Stimulated activated CD4-positive, alpha-beta T cell treated with anti-CD3 and anti-CD28 coated beads, TNF-alpha, amount 100 ng/mL, for 48 hours (primary cell): ENCODE data around the gene FA2H.
A peak's percentile ranks its signal among the peaks of the same experiment; 100 is the strongest.
"Not testable (repeated sequence)": the region's sequence is repeated elsewhere in the genome, so short reads cannot be mapped to it uniquely, and the experiment has no call there.

Source experiments
- DNase-seq, 3 donors: peaks; one replicate each; pipeline ENCODE4 v3.0.0-alpha.2; 2020; ENCODE audit warnings: low read depth in 3 of 3

Gene FA2H

DNA sequence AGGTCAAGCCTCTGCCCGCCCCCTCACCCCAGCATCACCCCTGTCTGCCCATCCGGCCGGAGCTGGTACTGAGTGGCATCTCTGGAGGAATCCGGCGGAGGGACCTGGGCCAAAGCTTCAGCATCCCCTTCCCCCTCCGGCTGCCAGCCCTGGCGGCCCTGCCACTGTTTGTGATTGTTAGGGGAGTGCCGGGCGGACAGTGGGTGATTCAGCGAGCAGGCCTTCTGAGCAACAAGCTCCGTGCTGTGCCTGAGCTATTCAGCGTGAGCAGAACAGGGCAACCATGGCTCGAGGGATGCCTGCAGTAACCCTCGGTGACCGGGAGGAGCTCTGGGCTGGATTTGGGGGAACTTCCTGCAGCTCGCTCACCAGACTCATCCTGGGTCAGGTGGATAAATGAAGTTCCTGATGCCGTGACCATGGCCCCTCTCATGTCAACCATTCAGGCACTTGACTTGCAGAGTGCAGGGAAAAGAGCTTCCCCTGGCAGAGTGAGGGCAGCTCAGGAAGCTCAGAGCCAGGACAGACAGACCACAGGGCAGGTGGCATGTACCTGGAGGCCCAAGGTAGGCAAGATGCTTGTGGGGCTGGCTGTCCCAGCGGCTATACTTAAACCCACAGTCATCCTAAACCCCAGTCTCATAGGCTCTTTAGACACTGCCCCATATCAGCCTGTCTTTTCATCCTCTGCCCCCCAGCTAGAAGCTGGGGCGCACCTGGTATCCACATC is 49.6 kb downstream of the FA2H start:
- no peak for DNase-seq

DNA sequence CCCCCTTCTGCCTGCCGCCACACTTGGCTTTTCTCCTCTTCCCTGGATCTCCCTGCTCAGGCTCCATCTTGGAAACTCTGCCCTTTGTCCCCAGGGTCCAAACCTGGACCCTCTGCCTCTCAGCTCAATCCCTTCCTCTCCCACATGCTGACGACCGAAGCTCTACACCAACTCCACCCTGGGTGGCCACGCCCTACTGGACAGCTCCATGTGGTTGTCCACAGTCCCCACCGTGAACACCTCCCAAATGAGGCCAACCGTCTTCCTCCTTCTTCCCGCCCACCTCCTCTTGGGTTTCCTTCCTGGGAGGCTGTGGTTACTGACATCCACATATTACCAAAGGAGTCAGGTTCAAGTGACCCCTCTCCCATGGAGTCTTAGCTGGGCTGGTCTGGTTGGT is 51.4 kb downstream of the FA2H start:
- no peak for DNase-seq

DNA sequence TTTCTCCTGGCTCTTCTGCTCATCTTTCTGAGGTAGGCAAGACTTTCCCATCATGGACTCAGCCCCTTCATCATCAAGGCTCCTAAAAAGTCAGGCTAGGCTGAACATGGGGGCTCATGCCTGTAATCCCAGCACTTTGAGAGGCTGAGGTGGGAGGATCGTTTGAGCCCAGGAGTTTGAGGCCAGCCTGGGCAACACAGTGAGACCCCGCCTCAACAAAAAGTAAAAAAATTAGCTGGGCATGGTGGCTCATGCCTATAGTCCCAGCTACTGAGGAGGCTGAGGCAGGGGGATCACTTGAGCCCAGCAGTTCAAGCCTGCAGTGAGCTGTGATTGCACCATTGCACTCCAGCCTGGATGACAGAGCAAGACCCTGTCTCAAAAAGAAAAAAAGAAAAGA is 52.5 kb downstream of the FA2H start:
- not testable (repeated sequence) for DNase-seq

DNA sequence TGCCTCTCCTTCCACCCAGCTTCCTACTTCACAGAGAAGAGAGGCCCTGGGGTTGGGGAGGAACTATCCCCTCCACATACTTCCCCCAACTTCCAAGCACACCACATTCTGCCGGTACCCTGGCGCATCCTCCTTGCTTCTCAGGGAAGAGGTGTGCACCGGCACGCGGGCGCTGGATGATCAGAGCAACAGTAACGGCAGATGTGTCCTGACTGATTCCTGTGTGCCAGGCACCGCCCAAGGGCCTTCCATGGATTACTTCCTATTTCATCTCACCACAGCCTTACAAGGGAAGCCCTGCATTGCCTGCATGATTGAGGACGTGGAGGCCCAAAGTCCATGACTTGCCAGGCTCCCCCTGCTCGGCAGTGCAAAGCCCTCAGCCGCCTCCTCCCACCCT is 52.9 kb downstream of the FA2H start:
- DNase-seq, result no peak

DNA sequence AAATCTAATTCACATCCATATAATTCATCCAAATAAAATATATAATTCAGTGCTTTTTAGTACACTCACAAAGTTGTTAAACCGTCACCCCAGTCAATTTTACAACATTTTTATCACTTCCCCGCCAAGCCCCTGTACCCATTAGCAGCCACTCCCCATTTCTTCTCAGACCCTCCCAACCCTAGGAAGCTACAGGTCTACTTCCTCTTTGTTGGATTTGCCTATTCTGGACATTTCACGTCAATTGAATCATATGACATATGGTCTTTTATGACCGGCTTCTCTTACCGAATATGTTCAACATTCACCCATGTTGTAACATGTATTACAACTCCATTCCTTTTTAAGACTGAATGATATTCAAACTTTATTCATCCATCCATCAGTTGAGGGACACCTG is 54.0 kb downstream of the FA2H start:
- no peak for DNase-seq

DNA sequence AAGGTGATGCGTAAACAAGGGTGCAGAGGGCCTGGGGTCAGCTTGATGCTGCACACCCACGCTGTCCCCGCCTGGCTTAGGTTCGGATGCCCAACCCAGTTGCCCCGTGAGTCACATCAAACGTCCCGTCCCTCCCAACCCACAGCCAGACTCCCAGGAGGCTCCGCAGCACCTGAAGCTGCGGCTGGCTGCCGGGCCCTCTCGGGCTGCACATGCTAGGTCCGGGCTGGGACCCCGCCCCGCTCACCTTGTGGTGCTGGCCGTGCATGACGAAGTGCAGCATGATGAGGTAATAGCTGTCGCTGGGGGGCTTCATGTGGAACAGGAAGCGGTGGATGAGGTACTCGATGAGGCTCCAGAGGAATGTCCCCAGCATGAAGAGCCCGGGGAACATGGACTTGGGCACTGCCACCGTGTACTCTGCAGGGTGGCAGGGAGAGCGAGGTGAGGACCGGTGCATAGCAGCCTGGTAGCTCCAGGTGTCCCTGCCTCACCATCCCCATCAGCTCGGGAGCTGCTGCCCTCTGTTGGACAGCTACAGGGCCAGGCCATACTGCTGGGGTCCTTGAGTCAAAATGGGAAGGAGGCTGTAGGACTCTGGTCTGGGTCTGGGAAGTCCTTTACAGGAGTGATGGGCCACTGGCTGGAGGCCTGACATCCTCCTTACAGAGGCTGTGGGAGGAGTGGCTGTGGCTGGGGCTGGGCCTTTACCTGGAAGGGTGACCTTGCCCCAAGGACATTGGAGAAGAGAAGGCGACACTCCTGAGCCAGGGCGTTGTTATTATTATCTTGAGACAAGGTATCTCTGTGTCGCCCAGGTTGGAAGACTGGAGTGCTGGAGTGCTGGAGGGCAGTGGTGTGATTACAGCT is 55.6 kb downstream of the FA2H start:
- DNase-seq, result no peak

DNA sequence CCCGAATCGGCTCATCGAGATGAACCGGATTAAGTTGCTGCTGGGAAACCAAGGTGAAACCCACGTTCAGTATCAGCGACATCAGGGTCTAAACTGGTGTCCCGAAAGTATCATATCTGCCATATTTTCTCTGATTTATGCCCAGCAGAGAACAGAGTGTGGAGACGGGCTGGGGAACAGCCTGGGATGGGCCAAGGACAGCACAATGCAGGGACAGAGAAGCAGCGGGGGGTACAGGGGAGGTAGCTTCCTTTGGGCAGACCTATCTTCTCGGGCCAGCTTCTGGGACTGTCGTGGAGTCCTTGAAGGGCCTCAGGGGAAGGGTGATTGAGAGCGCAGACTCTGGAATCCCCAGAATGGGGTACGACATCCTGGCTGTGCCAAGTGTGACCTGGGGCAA is 56.5 kb downstream of the FA2H start:
- no peak for DNase-seq

DNA sequence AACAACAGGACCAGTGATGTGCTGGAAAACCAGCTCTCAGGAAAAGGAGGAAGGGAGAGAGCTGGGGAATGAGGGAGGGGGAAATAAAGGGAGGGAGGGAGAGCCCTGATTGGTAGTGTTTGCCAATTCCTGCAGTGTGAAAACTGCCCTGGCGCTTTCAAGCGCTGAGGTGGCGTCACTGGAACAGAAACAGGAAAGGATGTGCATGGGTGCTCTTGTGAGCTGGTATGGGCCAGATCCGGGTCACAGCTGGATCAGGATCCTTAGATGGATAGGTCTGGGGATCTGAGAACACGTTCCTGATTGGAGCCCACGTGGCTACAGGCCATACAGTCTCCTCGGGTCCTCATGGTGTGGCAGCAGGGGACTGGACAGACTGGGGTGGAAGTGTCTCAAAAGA is 57.3 kb downstream of the FA2H start:
- DNase-seq, result no peak

DNA sequence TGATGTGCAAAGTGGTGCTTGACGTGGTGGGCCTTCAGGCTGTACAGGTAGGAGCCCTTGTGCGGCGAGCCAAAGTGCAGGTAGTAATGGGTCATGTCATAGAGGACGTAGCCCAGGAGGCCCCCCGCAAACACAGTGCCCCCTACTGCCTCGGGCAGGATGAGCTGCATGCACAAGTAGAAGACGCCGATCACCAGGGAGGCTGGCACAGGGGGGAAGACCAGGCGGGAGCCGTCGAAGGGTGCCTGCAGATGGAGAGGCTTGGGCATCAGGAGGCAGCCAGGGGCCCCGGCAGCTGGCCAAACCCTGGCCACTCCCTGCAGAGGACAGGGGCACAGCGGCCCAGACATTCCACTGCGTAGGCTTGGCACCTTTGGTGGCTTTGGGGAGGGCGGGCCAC is 58.3 kb downstream of the FA2H start:
- no peak for DNase-seq

DNA sequence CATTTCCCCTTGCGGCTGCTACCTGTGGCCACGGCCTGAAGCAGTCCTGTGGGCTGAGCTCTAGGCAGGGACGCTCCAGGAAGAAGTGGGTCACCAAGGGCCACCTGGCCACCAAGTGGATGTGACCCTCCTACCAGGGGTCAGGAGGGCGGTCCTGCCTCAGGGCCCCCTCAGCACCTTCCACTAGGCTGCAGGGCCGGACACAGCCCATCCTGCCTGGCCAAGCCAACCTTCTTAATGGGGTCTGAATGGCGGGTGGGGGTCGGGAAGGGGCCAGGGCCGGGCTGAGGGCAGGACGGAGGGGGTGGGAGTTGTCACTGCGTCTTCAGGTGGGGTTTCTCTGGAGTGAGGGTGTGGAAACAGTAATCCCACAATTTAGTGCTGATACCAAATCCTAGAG is 60.7 kb downstream of the FA2H start:
- DNase-seq, result no peak

DNA sequence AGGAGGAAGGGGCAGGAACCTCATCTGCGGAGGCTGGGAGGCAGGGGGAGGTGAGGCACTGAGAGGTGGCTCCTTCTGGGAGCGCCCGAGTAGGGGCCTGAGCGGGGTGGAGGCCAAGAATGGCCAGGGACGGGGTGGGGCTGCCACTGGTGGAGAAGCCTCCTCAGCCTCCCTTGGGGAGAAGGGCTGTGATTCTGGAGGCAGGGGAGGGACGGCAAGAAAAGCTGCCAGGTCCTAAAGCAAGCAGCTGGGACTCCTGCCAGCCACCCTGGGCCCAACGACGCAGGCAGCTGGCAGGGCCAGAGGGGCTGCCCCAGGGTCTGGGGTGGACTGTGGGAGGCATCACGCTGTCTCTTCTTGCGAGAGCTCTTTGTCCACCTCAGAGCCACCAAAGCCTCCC is 61.3 kb downstream of the FA2H start:
- no peak for DNase-seq

DNA sequence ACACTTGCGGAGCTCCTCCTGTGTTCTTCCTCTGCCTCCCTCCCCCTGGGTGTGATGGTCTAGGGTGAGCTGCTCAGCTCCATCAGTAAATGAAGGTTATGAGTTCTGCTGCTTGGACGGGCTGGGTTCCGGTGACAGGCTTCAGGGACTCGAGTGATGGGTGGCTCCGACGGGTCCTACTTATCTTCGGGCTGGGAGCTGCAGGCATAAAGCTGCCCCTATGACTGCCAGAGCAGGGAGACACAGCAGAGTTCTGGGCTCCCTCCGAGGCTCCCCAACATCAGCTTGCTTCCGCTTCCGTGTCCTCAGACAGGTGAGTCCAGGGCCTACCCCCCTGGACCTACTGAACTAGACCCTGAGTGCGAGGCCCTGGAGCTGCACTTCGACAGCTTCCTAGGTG is 62.7 kb downstream of the FA2H start:
- DNase-seq, result no peak

DNA sequence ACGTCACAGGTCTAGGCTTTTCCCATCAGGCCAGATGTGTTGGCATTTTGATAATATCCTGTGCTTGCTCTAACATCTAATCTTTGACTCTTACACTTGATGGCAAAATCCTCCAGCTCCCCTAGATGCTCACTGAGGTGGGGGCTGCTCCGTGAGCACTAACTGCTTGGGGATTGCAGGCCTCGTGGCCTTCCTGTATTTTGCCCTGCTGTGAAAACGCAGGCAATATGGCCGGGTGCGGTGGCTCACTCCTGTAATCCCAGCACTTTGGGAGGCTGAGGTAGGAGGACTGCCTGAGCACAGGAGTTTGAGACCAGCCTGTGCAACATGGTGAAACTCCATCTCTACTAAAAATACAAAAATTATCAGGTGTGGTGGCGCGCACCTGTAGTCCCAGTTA is 64.2 kb downstream of the FA2H start:
- no peak for DNase-seq

DNA sequence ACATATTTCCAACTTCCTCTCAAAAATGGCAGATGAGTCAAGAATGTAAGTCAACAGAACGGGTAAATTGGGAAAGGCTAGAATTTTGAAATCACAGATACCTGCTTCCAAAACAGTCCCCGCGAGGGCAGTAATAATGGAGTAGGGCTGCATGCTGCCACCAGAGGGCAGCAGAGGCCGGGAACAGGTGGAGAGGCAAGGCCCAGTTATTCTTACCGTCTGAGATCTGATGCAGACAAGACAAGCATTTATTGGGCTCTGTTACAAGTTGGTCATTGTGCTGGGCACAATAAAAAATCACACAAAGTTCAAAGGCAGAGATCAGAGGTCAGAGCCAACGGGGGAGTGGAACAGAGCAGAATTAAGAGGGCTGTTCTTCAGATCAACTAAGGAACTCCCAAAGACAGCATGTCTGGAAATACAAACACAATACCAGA is 65.2 kb downstream of the FA2H start:
- DNase-seq, result peak; percentile 66 to 73 (median 70)

DNA sequence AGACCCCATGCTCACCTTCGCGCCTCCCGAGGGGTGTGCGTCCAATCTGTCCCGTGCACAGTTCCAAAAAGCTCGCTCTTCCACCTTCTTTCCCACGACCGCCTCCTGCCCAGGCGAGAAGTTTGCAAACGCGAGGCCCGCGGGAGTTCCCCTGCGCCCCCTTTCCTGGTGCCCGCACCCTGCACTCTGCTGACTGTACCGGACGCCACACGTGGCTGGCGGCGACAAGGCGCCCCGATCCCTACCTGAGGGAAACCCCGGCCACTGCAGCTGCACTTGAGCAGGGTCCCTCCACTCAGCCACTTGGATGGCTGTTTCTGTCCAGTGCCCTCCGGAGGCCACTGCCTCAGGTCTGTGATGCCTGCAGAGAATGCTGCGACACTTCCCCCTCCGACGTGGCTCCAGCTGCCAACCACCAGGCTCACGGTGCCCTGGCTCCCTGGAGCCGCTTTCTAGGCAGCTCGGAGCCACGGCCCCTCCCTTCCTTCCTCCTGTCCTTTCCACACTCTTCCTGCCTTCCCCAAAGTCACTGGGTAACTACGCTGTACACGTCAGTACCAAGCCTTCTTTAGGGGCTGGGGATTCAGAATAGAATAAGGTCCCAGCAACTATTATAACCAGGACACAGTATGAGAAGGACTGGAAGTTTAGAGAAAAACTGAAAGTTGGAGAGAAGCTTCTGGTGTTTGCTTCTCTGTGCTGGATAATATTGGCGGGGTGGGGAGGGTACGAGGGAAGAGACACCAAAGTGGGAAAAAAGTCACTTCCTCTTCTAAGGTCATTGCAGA is 74.0 kb downstream of the FA2H start, which contains the start of gene MLKL:
TSS of gene MLKL (minus strand) at position 425 of the 788 bp plus-strand sequence. CDS start 5,105 bp downstream, outside the sequence.
- DNase-seq, result peak; percentile 27 to 50 (median 35)

DNA sequence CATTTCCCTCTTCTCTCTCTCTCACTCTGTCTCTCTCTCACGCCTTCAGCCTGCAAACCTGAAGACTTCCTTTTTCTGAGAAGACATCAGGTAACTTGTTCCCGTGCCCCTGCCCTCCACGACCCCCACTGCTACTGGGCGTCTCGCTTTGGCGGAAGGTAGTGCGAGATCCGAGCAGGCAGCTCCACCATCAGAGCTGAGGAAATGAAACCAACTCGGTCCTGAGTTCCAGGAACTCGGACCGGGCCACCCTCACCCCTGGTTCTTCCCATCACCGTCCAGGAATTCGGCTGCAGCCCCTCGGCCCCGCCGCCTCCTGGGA is 74.5 kb downstream of the FA2H start:
- no peak for DNase-seq

DNA sequence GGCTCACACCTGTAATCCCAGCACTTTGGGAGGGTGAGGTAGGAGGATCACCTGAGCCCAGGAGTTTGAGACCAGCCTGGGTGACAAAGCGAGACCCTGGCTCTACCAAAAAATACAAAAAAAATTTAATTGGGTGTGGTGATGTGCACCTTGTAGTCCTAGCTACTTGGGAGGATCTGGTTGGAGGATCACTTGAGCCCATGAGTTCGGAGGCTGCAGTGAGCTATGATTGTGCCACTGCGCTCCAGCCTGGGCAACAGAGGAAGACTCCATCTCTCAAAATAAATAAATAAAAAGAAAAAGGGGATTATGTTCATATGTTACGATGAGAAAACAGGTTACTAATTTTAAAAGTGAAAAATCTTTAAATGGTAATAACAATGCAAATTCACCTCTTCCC is 75.0 kb downstream of the FA2H start:
- DNase-seq, result no peak

DNA sequence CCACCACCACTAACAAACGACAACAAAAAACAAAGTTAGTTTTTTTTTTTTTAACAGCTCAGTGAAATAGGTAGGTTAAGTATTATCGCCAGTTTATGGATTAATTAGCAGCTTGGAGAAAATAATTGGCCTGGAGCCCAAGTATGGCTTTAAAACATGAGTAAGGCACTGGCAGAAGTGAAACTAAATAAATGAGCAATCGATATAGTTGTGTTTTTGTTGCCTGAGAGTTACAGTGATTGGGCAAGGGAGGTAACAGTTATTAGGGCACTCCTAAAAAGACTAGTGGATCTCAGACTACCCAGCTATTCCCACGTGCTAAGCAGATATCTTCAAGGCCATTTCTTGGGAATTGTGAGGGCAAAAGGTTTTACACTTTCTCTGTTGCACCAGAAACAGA is 76.4 kb downstream of the FA2H start:
- DNase-seq, result no peak

DNA sequence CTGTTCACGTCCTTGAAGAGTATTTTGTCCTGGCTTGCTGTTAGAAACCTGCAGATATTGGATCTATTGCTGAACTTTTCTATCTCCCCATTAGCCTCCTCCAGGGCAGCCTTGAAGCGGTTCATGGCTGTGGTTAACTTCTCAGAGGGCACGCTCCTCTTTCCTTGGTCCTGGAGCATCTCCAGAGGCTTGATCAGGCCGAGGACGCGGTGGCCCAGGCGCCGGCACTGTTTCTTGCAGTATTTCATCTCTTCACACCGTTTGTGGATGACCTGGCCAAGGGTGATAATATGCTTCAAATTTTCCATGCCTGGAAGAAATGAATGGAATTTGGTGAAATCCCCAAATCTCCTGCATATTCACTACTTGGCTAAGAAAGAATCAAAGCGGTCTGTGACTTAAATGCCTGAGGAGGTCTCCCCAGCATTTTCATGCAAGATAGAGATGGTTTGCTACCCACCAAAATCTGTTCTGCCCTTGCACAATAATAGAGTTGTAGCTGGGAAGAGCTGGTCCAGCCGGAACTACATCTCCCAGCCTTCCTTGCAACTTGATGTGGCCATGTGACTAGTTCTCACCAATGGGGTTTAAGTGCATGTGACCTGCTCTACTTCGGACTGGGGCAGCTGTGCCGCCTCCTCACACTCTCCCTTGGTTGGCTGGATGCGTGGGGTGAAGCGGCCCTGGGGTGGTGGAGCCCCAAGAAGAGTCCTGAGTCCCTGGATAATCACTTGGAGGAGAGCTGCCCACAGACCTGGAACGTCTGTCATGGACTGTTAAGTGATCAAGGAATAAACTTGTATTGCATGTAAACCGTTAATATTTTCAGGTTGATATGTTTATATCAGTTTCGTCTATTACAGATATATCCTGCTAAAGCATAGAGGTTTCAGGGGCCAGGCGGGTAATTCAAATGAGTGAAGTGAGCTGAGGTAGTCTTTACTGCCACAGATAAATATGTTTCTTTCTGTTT is 78.9 kb downstream of the FA2H start:
- DNase-seq, result peak; percentile 21 to 53 (median 32)

DNA sequence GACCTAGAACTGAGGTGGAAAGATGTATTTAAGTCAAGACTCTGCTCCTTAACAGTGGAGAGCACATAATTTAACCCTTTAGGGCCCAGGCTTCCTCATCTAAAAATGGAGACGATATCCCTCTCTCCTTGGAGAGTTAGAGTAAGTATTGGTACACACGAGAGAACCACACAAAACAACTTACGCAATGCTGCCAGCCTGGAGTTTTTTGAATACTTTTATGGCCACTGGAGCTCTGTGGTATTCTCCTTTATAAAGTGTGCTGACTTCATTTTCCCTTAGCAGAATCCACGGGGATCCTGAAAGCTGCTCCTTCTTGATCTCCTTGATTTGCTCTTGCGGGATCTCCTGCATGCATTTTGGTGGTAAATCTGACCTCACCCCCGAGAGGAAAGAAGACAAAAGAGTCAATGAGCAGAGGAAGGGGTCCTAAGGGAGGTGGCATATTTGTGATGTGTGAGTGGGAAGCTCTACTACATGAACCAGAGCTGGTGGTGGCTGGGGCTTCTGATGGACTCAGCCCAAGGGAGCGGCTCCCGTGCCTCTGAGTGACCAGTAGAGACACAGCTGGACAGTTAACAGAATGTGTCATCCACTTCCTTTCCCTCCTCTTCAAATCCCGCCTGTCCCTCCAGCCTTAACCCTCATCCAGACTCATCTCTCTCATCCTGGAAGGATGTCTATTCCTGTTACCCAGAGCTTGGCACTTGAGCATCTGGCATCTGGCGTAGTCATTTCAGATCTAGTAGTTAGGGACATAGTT is 83.3 kb downstream of the FA2H start:
- no peak for DNase-seq
